Measurements from ENCODE around the gene ERC1.

Gene ERC1

DNA sequence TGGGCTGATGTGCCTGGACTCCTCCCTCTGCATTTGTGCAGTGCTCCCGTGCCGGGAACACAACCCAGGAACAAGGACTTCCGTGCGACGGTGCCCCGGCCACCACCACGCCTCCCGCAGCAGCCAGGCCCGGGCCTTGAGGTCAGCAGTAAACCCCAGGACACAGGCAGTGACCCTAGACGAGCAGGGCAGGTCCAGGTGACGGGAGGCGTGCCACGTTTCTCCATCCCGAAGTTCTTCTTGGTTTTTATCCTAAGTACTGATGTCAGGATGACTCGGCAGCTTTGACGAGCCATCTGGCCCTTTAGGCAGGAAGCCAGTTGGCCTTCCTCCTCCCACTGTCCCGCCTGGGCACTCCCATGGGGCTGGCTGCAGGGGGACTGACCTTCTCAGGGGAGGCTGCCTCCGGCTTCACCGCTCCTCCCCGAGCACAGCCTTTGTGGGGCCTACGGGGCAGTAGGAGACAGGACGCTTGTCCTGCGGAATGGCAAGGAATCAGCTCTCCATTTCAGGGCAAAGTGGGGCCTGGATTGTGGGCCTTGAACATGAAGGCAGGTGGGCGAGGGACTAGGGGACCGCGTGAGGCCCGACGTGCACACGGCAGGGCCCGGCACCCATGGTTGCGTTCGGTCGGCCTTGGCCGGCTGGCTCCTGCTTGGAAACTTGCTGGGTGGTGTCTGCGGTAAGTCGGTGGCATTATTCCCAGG lies 509.2 kb downstream of the ERC1 start:
- no peak for FAIRE-seq

DNA sequence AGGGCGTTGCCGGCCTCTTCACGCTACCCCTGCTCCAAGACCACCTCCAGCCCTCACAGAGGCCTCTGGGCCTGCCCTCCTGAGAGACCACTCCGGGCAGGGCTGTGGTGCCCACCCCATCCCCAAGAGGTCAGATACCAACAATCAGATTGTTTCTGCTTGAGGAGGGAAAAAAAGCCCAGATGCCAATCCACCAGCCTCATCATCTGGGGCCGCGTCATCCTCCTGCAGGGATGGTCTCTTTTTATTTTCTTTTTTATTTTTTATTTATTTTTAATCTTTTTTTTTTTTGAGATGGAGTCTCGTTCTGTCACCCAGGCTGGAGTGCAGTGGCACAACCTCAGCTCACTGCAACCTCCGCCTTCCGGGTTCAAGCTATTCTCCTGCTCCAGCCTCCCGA lies 510.0 kb downstream of the ERC1 start:
- FAIRE-seq, result no peak

GRCh38 chr12:1501695-1502378 lies 510.8 kb downstream of the ERC1 start:
- no peak for FAIRE-seq

GRCh38 chr12:1502379-1502720 lies 511.3 kb downstream of the ERC1 start:
- no peak for FAIRE-seq

- FAIRE-seq, result no peak
Measured at GRCh38 chr12:1502831-1503230, 511.8 kb downstream of the ERC1 start.

GRCh38 chr12:1503281-1503711 lies 512.3 kb downstream of the ERC1 start:
- no peak for FAIRE-seq

DNA sequence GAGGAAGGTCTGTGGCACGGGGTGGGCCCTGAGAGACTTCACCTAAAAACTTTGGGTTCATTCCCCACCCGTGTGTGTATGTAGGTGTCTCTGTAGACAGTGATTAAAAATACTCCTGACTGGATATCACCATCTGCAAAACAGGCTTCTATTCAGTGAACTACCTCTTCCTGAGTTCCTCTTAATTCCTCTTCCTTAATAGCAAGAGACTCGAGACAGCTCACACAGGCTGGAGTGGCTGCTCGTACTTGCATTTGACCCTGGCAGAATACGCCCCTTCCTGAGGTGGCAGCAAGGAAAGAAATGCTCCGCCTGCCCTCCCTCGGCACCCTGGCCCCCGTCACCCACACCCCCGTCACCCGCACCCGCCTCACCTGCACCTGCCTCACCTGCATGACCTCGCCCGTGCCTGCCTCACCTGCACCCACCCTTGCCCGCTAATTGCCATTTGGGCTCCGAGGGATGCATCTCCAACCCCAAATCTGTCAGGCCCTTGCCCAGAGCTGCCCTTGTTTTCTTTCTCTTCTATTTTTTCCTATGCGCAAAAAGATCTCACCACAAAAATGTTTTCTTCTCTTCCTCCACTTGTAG lies 513.4 kb downstream of the ERC1 start:
- FAIRE-seq, result no peak

DNA sequence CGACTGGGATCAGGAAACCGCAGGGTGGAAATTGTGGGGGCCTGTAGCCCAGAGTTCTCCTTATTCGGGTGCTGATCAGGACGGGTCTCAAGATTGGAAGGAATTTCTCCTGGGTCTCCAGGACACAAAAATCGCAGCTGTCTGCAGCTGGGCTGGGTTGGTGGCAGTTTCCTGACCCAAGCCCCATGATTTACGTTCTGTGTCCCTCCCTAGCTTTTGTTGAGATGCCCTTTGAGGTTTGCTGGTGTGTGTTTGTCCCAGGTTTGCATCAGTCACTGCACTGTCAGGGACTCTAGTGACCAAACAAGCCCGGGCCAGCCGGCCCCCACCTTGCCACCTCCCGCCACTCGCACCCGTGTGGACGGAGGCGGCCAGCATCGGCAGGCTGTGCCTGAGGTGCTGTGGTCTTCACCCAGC lies 513.9 kb downstream of the ERC1 start:
- FAIRE-seq, result no peak

DNA sequence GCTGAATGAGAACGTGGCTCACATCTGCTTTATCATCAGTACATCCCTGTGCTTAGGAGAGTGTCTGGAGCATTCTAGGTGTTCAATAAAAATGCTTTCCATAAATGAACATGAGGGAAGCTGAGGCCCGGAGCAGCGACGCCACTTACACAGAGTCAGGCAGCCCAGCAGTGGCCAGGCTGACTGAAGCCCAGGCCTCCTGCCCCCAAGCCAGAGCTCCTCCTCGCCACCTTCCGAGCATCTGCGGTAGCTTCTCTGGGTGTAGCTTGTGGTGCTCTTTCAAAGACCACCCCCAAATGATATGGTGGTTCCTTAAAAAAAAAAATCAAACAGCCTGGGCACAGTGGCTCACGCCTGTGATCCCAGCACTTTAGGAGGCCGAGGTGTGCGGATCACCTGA lies 514.6 kb downstream of the ERC1 start:
- FAIRE-seq, result no peak

DNA sequence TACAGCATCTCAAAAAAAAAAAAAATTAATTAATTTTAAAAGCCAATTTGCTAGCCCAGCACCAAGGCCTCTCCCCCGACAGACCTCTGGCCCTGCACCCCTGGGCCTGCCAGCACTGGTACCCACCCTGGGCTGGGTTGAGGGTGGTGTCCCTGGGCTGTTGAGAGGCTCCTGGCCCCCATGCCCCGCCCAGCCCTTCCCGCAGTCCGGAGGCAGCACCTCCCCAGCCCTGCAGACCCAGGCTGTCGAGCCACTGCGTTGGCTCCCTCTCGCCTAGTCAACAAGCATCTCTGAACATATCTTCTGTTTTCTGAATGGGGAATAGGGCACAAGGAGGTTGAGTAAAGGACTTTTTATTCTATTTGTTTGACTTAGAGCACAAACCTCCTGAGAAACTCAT lies 516.3 kb downstream of the ERC1 start:
- FAIRE-seq, result no peak

GRCh38 chr12:1509413-1510052 lies 518.5 kb downstream of the ERC1 start:
- no peak for FAIRE-seq

DNA sequence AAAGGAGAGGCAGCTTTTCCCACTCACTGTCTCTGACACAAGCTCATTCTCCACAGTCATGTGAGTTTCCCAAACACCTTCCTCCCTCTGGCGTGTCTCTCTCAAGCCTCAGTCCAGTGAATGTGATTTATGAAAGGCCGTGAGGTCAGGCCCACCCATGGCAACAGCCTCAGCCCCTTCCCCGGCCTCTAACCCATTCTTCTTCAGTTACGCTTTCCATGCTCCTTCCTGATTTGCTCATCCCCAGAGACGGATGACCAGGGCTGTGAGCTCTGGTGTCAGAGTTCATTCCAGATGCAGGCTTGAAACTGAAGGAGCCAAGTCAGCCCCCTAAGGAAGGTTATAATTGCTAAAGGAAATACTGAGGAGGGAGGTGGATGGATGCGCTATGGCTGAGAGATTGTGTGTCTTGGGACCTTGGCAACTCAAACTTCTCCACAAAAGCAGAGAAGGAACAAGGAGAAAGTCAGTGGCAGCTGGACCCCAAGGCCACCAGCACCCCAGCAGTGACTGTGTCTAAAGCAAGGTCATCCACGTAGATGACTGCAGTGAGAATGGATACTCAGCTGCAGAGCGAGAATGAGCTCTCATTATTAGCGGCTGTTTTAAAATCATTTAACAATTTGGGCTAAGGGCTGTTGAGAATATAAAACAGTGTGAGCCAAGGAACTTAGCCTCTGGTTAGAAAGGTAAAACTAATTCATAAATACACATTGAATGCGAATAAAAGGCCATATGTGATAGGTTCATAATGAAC lies 519.2 kb downstream of the ERC1 start:
- FAIRE-seq, result no peak

GRCh38 chr12:1515010-1515409 lies 524.0 kb downstream of the ERC1 start:
- FAIRE-seq, result no peak

DNA sequence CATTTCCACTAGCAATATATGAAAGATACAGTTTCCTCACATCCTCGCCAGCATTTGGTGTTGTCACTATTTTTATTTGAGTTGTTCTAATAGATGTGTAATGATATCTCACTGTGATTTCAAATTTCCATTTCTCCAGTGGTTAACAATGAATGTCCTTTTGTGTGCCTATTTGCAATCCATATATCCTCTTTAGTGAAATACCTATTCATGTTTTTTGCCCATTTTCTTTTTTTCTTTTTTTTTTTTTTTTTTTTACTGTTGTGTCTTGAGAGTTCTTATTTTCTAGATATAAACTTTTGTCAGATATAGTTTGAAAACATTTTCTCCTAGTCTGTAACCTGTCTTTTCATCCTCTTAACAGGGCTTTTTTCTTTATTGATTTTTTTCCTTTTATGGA lies 524.4 kb downstream of the ERC1 start:
- FAIRE-seq, result no peak

DNA sequence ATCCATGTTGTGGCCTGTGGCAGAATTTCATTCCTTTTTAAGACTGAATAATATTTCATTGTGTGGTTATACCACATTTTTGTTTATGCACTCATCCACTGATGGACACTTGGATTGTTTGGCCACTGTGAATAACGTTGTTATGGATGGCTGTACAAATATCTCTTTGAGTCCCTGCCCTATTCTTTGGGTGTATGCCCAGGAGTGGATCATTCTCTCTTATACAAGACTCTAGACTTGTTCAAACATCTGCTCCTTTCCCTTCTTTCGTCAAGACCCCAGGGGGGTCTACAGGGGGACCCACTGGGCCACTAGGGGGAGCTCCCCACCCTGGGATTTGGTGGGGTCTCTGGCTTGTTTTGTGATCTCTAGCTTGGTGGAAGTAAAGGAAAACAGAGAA lies 526.0 kb downstream of the ERC1 start:
- no peak for FAIRE-seq

DNA sequence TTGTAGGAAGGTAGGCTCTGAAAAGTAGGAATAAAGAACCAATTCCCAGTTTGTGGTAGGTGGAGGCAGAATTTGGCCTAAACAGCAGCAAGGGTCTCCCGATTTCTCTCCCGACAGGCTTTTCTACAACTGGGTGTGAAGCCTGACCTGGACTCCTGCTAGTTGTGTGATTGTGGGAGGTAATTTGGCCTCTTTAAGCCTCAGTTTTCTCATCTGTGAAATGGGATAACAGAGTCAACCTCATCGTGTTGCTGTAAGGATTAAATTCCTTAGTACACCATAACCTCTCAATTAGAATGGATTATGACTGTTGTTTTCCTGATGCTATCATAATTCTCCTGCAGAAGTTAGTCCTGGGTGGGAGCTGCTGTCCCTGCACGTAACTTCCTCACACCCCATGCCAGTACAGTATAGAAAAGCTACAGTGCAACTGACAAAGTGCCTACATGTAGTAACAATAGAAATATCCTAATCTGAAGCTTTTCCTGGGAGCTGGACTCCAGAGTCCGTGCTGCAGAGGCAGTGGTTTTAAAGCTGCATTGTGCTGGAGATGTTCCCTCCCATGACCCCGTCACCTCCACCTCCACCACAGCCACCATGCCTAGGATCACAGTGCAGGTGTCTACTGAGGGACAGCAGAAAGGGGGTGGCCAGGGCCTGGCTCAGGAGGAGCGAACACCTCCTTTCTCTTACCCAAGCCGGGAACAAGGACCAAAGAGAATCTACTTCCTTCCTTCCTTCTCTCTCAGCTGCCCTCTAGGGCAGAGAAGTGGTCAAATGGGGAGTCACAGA lies 526.9 kb downstream of the ERC1 start:
- no peak for FAIRE-seq

- no peak for FAIRE-seq
Measured at GRCh38 chr12:1518591-1519516, 527.8 kb downstream of the ERC1 start.

- FAIRE-seq, result no peak
Measured at GRCh38 chr12:1519642-1520041, 528.6 kb downstream of the ERC1 start.

- FAIRE-seq, result no peak
Measured at GRCh38 chr12:1523046-1523445, 532.0 kb downstream of the ERC1 start.

DNA sequence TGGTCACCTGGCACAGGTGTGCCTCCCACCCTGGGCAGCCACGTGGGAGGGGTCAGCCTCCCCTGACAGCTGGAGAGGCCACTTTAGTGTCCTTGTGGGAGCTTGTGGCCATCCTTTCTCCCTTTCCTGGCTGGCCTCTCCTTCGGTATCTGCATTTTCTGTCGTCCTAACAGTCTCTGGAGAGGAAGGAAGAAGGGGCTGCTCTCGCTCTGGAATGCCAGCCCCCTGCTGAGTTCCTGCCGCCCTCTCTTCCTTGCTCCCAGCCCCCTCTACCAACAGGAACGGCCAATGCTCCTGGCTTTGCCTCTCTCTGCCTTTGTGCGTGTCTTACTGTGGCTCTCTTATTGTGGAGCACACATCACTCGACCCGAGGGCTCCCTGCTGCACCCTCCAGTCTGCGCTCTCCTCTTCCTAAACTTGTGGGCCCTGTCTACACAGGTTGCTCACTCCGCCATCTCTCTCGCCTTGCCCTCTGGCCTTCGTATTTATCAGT lies 532.6 kb downstream of the ERC1 start:
- no peak for FAIRE-seq

GRCh38 chr12:1525858-1526257 lies 534.8 kb downstream of the ERC1 start:
- no peak for FAIRE-seq
